Gastroesophageal sphincter (tissue), 4 donors: ENCODE measurements around the gene C3orf18. TPM values are rescaled to one million over a fixed set of nuclear protein-coding genes. Genes with fewer than 3 reads are reported as not detected.
A peak's percentile ranks its signal among the peaks of the same experiment; 100 is the strongest.
"Not testable (repeated sequence)": the region's sequence is repeated elsewhere in the genome, so short reads cannot be mapped to it uniquely, and the experiment has no call there.

Source experiments
- ATAC-seq: fragments of 150-250 bp; one replicate; pipeline ENCODE4 v1.9.1; 2016; ENCODE audit warnings: mild to moderate bottlenecking, moderate library complexity
- H3K27ac ChIP-seq, 4 donors: fragments of 200-600 bp; sonication (generic) in 3 of 4; 1 replicate in 3 of 4; 2 replicates in 1 of 4; pipeline ENCODE4 v1.5.1; 2016 to 2019
- H3K27me3 ChIP-seq: fragments of 200-600 bp; sonication (generic); one replicate; pipeline ENCODE4 v1.5.1; 2019
- H3K36me3 ChIP-seq, 2 donors: fragments of 200-600 bp; sonication (generic); one replicate each; pipeline ENCODE4 v1.5.1; 2019; ENCODE audit warnings: control low read depth in 1 of 2
- H3K4me1 ChIP-seq, 3 donors: fragments of 200-600 bp; sonication (generic); 1 replicate in 2 of 3; 2 replicates in 1 of 3; pipeline ENCODE4 v1.5.1; 2016 to 2019; ENCODE audit warnings: control low read depth in 2 of 3
- H3K4me3 ChIP-seq, 2 donors: fragments of 200-600 bp; sonication (generic); one replicate each; pipeline ENCODE4 v1.5.1; 2019; ENCODE audit warnings: mild to moderate bottlenecking in 1 of 2, moderate library complexity in 1 of 2
- H3K9me3 ChIP-seq, 3 donors: fragments of 200-600 bp; sonication (generic); one replicate each; pipeline ENCODE4 v1.5.1; 2017 to 2019; ENCODE audit warnings: control low read depth in 2 of 3
- CTCF ChIP-seq, 4 experiments: fragments of 200-600 bp in 2 of 4; fragments of 450-650 bp in 2 of 4; sonication (generic) in 1 of 4; IDR thresholded peaks; one replicate each; pipeline ENCODE4 v1.5.1; 2017 to 2019; ENCODE audit warnings: antibody characterized with exemption in 4 of 4, mild to moderate bottlenecking in 2 of 4, moderate library complexity in 2 of 4
- EP300 ChIP-seq: sonication (generic); formaldehyde crosslinking; IDR thresholded peaks from one replicate; pipeline ENCODE4 v1.6.1; 2017; ENCODE audit warnings: antibody characterized with exemption, mild to moderate bottlenecking
- POLR2A ChIP-seq, 2 donors: fragments of 450-650 bp; IDR thresholded peaks; one replicate each; pipeline ENCODE4 v1.6.1; 2017; ENCODE audit warnings: antibody characterized with exemption in 2 of 2, mild to moderate bottlenecking in 2 of 2, moderate library complexity in 1 of 2
- POLR2AphosphoS5 ChIP-seq: sonication (generic); formaldehyde crosslinking; IDR thresholded peaks from one replicate; pipeline ENCODE4 v1.6.1; 2017; ENCODE audit warnings: antibody characterized with exemption
- WGBS, 2 donors: methylation state at CpG; one replicate each; pipeline ENCODE4 v1.1.5; 2018; ENCODE audit warnings: low coverage in 1 of 2; 5-methylcytosine and 5-hydroxymethylcytosine counted together
- total RNA-seq, 4 donors: library from RNA; depleted of rRNA; stranded (reverse); fragments of >200 nt; gene quantifications; one replicate each; pipeline ENCODE4 v1.1.0, GENCODE V29; 2016

C3orf18 gene
- total RNA-seq, 4 donors from 2014 or later: 9.7 to 42.8 (median 25.3) TPM

GRCh38 chr3:50515565-50516439 lies 51.7 kb downstream of the C3orf18 start:
- H3K9me3 ChIP-seq: no peaks in the 10 kb centered on the region
- no peaks in the 10 kb centered on the region for H3K36me3 ChIP-seq
- TF ChIP-seq CTCF (IDR thresholded peaks at IDR 0.05): no peak
- no peak for TF ChIP-seq POLR2A (IDR thresholded peaks at IDR 0.05)
- TF ChIP-seq POLR2AphosphoS5: no peak
- TF ChIP-seq EP300: no peak
- H3K4me1 ChIP-seq: peaks cover 0 to 30% (median 14%) of the 10 kb centered on the region in 3 donors
- WGBS, 2 donors: 0 to 8% methylated on average over 7 to 11 of the region's 22 CpGs
- peaks cover 9% of the 10 kb centered on the region for H3K27me3 ChIP-seq
- H3K4me3 ChIP-seq: peak overlapping the region in 1 of 2 donors; percentile 22
- ATAC-seq: peak; percentile 48
- peak overlapping the region in 3 of 4 donors; percentile 56 to 74 (median 68) for H3K27ac ChIP-seq

GRCh38 chr3:50512908-50513307 lies 54.6 kb downstream of the C3orf18 start:
- 80% methylated on average over 4 of the region's 8 CpGs; no CpG with 5 or more reads in 1 of the 2 donors for WGBS, 2 donors
- H3K4me1 ChIP-seq: peaks cover 0 to 25% (median 14%) of the 10 kb centered on the region in 3 donors
- not testable (repeated sequence) for H3K9me3 ChIP-seq, H3K27me3 ChIP-seq, H3K4me3 ChIP-seq, H3K36me3 ChIP-seq, H3K27ac ChIP-seq, ATAC-seq

GRCh38 chr3:50512131-50512530 lies 55.4 kb downstream of the C3orf18 start:
- Histone ChIP-seq H3K27me3 (no peaks in the 10 kb centered on the region), H3K36me3 (no peaks in the 10 kb centered on the region), H3K9me3 (no peaks in the 10 kb centered on the region), H3K4me1 (peaks cover 0 to 22% (median 14%) of the 10 kb centered on the region in 3 donors), H3K27ac (no peak overlapping the region), H3K4me3 (no peak overlapping the region)
- 100% methylated on average over 2 of the region's 3 CpGs; no CpG with 5 or more reads in 1 of the 2 donors for WGBS, 2 donors
- ATAC-seq: no peak
- TF ChIP-seq POLR2AphosphoS5: no peak
- TF ChIP-seq CTCF (IDR thresholded peaks at IDR 0.05): no peak
- no peak for TF ChIP-seq POLR2A (IDR thresholded peaks at IDR 0.05)
- TF ChIP-seq EP300: no peak

- no peak overlapping the region for H3K4me3 ChIP-seq
- no peaks in the 10 kb centered on the region for H3K9me3 ChIP-seq
- TF ChIP-seq EP300 (no peak), POLR2AphosphoS5 (no peak), POLR2A (IDR thresholded peaks at IDR 0.05) (no peak), CTCF (IDR thresholded peaks at IDR 0.05) (no peak)
- peaks cover 0 to 4% (median 2%) of the 10 kb centered on the region in 3 donors for H3K4me1 ChIP-seq
- WGBS, 2 donors: 100% methylated on average over 1 of the region's 2 CpGs; no CpG with 5 or more reads in 1 of the 2 donors
- no peak overlapping the region for H3K27ac ChIP-seq
- H3K36me3 ChIP-seq: no peaks in the 10 kb centered on the region
- no peaks in the 10 kb centered on the region for H3K27me3 ChIP-seq
- ATAC-seq: no peak
Observed at GRCh38 chr3:50510325-50510724, 57.2 kb downstream of the C3orf18 start.

GRCh38 chr3:50509715-50510114 lies 57.8 kb downstream of the C3orf18 start:
- H3K4me1 ChIP-seq: no peaks in the 10 kb centered on the region
- TF ChIP-seq POLR2AphosphoS5 (no peak), POLR2A (IDR thresholded peaks at IDR 0.05) (no peak), CTCF (IDR thresholded peaks at IDR 0.05) (no peak), EP300 (no peak)
- H3K27ac ChIP-seq: no peak overlapping the region
- ATAC-seq: no peak
- no peak overlapping the region for H3K4me3 ChIP-seq
- 68 to 75% methylated on average over 2 to 3 of the region's 5 CpGs for WGBS, 2 donors
- H3K36me3 ChIP-seq: no peaks in the 10 kb centered on the region
- no peaks in the 10 kb centered on the region for H3K9me3 ChIP-seq
- H3K27me3 ChIP-seq: no peaks in the 10 kb centered on the region
